ENCODE results near the gene BBS1.

BBS1 gene

GRCh38 chr11:66546368-66546965 is 36.0 kb downstream of the BBS1 start, which contains the start of gene ACTN3:
TSS of gene ACTN3 (plus strand) at chr11:66546903. CDS start at chr11:66546938, 35 bp downstream.
- DNase-seq (ENCODE audit: low read depth, low spot score) = no peak
- H3K4me3 ChIP-seq (ENCODE audit: low read length) = peak within 1 kb of the TSS; percentile 73

- no peak for DNase-seq (ENCODE audit: low read depth, low spot score)
- H3K4me3 ChIP-seq (ENCODE audit: low read length) = no peak overlapping the region
Observed at GRCh38 chr11:66546966-66547661, 36.7 kb downstream of the BBS1 start.

- DNase-seq (ENCODE audit: low read depth, low spot score) = no peak
- H3K4me3 ChIP-seq (ENCODE audit: low read length) = no peak overlapping the region
Observed at GRCh38 chr11:66547662-66548009, 37.2 kb downstream of the BBS1 start.

- DNase-seq (ENCODE audit: low read depth, low spot score) = no peak
- no peak overlapping the region for H3K4me3 ChIP-seq (ENCODE audit: low read length)
Observed at GRCh38 chr11:66548041-66548440, 37.6 kb downstream of the BBS1 start.

- H3K4me3 ChIP-seq (ENCODE audit: low read length) = no peak overlapping the region
- no peak for DNase-seq (ENCODE audit: low read depth, low spot score)
Observed at GRCh38 chr11:66548774-66549630, 38.6 kb downstream of the BBS1 start.

GRCh38 chr11:66549696-66550095 is 39.3 kb downstream of the BBS1 start:
- DNase-seq (ENCODE audit: low read depth, low spot score) = no peak

GRCh38 chr11:66550887-66551286 is 40.5 kb downstream of the BBS1 start:
- no peak for DNase-seq (ENCODE audit: low read depth, low spot score)
- no peak overlapping the region for H3K4me3 ChIP-seq (ENCODE audit: low read length)

More at GRCh38 chr11:66549696-66550095, 39.3 kb downstream of the BBS1 start:
- H3K4me3 ChIP-seq (ENCODE audit: low read length) = no peak overlapping the region

- H3K4me3 ChIP-seq (ENCODE audit: low read length) = no peak overlapping the region
- no peak for DNase-seq (ENCODE audit: low read depth, low spot score)
Observed at GRCh38 chr11:66554602-66555001, 44.2 kb downstream of the BBS1 start.

- no peak for DNase-seq (ENCODE audit: low read depth, low spot score)
- H3K4me3 ChIP-seq (ENCODE audit: low read length) = no peak overlapping the region
Observed at GRCh38 chr11:66555416-66555815, 45.0 kb downstream of the BBS1 start.

GRCh38 chr11:66556086-66556485 is 45.7 kb downstream of the BBS1 start:
- no peak for DNase-seq (ENCODE audit: low read depth, low spot score)

GRCh38 chr11:66557733-66558326 is 47.4 kb downstream of the BBS1 start:
- no peak for DNase-seq (ENCODE audit: low read depth, low spot score)

More at GRCh38 chr11:66556086-66556485, 45.7 kb downstream of the BBS1 start:
- H3K4me3 ChIP-seq (ENCODE audit: low read length) = no peak overlapping the region

GRCh38 chr11:66559142-66559865 is 48.9 kb downstream of the BBS1 start:
- no peak overlapping the region for H3K4me3 ChIP-seq (ENCODE audit: low read length)
- no peak for DNase-seq (ENCODE audit: low read depth, low spot score)

More at GRCh38 chr11:66557733-66558326, 47.4 kb downstream of the BBS1 start:
- H3K4me3 ChIP-seq (ENCODE audit: low read length) = no peak overlapping the region

- no peak overlapping the region for H3K4me3 ChIP-seq (ENCODE audit: low read length)
- DNase-seq (ENCODE audit: low read depth, low spot score) = no peak
Observed at GRCh38 chr11:66559866-66560676, 49.6 kb downstream of the BBS1 start.

- DNase-seq (ENCODE audit: low read depth, low spot score) = no peak
- no peak overlapping the region for H3K4me3 ChIP-seq (ENCODE audit: low read length)
Observed at GRCh38 chr11:66561178-66561974, 50.9 kb downstream of the BBS1 start.

GRCh38 chr11:66561975-66562248 is 51.5 kb downstream of the BBS1 start:
- DNase-seq (ENCODE audit: low read depth, low spot score) = no peak
- no peak overlapping the region for H3K4me3 ChIP-seq (ENCODE audit: low read length)

GRCh38 chr11:66562275-66562674 is 51.8 kb downstream of the BBS1 start:
- no peak for DNase-seq (ENCODE audit: low read depth, low spot score)
- no peak overlapping the region for H3K4me3 ChIP-seq (ENCODE audit: low read length)

- no peak for DNase-seq (ENCODE audit: low read depth, low spot score)
- no peak overlapping the region for H3K4me3 ChIP-seq (ENCODE audit: low read length)
Observed at GRCh38 chr11:66562907-66563583, 52.6 kb downstream of the BBS1 start.

Measured in Jurkat, Clone E6-1 (cell line).